GM18499 (cell line): ENCODE results near the gene TMEM132D.

Source experiments
- ATAC-seq: cut with Tn5 transposase; IDR thresholded peaks from one replicate; pipeline ENCODE4 v1.9.1; 2021; ENCODE audit warnings: moderate number of reproducible peaks; ENCODE audit not compliant: insufficient read depth, unreplicated experiment

Gene TMEM132D

GRCh38 chr12:129486931-129487330, 416.9 kb downstream of the TMEM132D start:
- ATAC-seq: no peak

- no peak for ATAC-seq
Observed at GRCh38 chr12:129483111-129483893, 420.5 kb downstream of the TMEM132D start.

- ATAC-seq: no peak
Observed at GRCh38 chr12:129481921-129482320, 421.9 kb downstream of the TMEM132D start.

GRCh38 chr12:129470196-129470595, 433.6 kb downstream of the TMEM132D start:
- ATAC-seq: no peak

GRCh38 chr12:129467726-129468125, 436.1 kb downstream of the TMEM132D start:
- ATAC-seq: no peak

- ATAC-seq: no peak
Observed at GRCh38 chr12:129467289-129467688, 436.5 kb downstream of the TMEM132D start.

- no peak for ATAC-seq
Observed at GRCh38 chr12:129466499-129466898, 437.3 kb downstream of the TMEM132D start.

- ATAC-seq: no peak
Observed at GRCh38 chr12:129459886-129460285, 443.9 kb downstream of the TMEM132D start.

- ATAC-seq: no peak
Observed at GRCh38 chr12:129446696-129447095, 457.1 kb downstream of the TMEM132D start.

GRCh38 chr12:129440278-129440677, 463.5 kb downstream of the TMEM132D start:
- ATAC-seq: no peak

GRCh38 chr12:129434790-129435189, 469.0 kb downstream of the TMEM132D start:
- ATAC-seq: no peak

GRCh38 chr12:129428240-129428936, 475.4 kb downstream of the TMEM132D start:
- ATAC-seq: no peak

GRCh38 chr12:129423041-129423580, 480.7 kb downstream of the TMEM132D start:
- no peak for ATAC-seq

GRCh38 chr12:129413295-129413694, 490.5 kb downstream of the TMEM132D start:
- no peak for ATAC-seq

- ATAC-seq: no peak
Observed at GRCh38 chr12:129409281-129409680, 494.5 kb downstream of the TMEM132D start.

GRCh38 chr12:129404556-129404955, 499.3 kb downstream of the TMEM132D start:
- no peak for ATAC-seq

- ATAC-seq: no peak
Observed at GRCh38 chr12:129401572-129401971, 502.3 kb downstream of the TMEM132D start.

- no peak for ATAC-seq
Observed at GRCh38 chr12:129394177-129394825, 509.5 kb downstream of the TMEM132D start.

GRCh38 chr12:129393357-129393937, 510.4 kb downstream of the TMEM132D start:
- no peak for ATAC-seq

GRCh38 chr12:129385637-129385990, 518.2 kb downstream of the TMEM132D start:
- no peak for ATAC-seq

GRCh38 chr12:129383956-129384355, 519.9 kb downstream of the TMEM132D start:
- no peak for ATAC-seq
